MM.1S (cell line): ENCODE data around the gene PHOX2A.

Experiments
- CTCF ChIP-seq: fragments of 300-600 bp; sonication (generic); IDR thresholded peaks from 2 replicates; pipeline ENCODE4 v1.5.1; 2016; ENCODE audit warnings: antibody characterized with exemption, low read length, mixed read lengths
- EZH2 ChIP-seq: fragments of 300-600 bp; sonication (generic); optimal IDR thresholded peaks from 2 replicates; pipeline ENCODE3; 2017; ENCODE audit warnings: low read depth, mild to moderate bottlenecking, antibody characterized with exemption, low read length, mixed read lengths

- TF ChIP-seq CTCF (no peak), EZH2 (no peak)
These were observed 36.1 kb upstream of the PHOX2A start for GRCh38 chr11:72280037-72280436.
